Measurements from ENCODE around the gene SYT13. TPM values are rescaled to one million over a fixed set of nuclear protein-coding genes. Genes with fewer than 3 reads are reported as not detected.
"Not testable (repeated sequence)": the region's sequence is repeated elsewhere in the genome, so short reads cannot be mapped to it uniquely, and the experiment has no call there.

Gene SYT13
- total RNA-seq, 1 experiment from 2014 or later: 120 TPM

DNA sequence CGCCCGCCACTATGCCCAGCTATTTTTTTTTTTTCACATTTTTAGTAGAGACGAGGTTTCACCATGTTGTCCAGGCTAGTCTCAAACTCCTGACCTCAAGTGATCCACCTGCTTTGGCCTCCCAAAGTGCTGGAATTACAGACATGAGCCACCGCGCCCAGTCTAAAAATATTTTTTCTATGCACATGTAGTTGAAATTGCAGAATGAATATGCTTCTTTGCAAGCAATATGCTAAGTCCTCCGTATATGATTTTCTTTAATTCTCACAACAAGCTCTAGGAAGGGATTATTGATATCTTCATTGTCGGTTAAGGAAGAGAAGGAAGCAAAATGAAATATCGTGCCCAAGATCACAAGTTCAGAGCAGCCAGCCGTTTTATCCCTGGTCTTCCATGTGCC, 30.1 kb upstream of the SYT13 start:
- in situ Hi-C loops (cut with HindIII; ENCODE audit: low pct_unique_long_range_greater_than_20kb, low sequenced_read_pairs): no loop called here
- no peak for DNase-seq (ENCODE audit: low read depth)

DNA sequence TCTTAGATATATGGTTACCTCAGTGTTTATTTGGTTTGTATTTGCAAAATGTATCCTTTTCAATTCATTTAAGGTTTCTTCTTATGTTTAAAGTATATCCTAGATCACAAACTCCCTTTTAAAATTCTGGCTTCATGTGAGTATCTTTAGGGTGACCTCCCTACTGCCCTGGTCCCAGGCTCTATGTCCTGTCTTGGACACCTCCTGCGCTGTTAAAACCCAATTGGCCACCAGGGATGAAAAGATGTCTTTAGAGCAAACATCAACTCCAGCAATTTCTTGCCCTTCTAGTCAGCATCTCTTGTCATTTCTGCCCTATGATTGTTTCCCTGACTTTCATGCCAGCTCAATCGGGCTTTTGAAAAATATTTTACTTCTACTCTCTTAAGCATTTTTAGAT, 28.8 kb upstream of the SYT13 start:
- no peak for DNase-seq (ENCODE audit: low read depth)
- in situ Hi-C loops (cut with HindIII; ENCODE audit: low pct_unique_long_range_greater_than_20kb, low sequenced_read_pairs): no loop called here

DNA sequence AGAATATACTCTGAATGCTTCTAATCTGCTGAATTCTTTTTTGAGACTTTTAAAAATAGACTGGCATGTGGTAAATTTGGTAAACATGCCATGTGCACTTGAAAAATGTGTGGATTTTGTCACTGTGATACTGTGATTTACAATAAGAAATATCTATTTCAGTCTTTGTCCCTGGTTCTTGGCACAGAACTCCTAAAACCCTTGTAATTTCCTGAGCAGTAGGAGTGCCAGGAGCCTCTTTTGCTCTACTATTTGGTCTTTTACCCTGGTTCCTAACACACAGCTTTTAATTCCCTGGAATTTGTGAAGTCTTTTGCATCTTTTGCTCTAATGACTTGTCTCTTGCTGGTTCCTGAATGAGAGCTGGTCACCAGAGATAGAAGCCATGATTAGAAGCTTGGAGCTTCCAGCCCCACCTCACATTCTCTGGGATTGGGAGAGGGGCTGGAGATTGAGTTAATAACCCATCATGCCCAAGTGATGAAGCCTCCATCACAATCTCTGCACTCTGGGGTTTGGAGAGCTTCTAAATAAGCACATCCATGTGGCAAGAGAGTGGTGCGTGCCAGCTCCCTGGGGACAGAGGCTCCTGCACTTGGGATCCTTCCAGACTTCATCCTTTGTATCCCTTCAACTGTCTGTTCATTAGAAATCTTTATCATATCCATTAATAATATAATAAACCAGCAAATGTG, 27.2 kb upstream of the SYT13 start:
- DNase-seq (ENCODE audit: low read depth): no peak
- in situ Hi-C loops (cut with HindIII; ENCODE audit: low pct_unique_long_range_greater_than_20kb, low sequenced_read_pairs): no loop called here

DNA sequence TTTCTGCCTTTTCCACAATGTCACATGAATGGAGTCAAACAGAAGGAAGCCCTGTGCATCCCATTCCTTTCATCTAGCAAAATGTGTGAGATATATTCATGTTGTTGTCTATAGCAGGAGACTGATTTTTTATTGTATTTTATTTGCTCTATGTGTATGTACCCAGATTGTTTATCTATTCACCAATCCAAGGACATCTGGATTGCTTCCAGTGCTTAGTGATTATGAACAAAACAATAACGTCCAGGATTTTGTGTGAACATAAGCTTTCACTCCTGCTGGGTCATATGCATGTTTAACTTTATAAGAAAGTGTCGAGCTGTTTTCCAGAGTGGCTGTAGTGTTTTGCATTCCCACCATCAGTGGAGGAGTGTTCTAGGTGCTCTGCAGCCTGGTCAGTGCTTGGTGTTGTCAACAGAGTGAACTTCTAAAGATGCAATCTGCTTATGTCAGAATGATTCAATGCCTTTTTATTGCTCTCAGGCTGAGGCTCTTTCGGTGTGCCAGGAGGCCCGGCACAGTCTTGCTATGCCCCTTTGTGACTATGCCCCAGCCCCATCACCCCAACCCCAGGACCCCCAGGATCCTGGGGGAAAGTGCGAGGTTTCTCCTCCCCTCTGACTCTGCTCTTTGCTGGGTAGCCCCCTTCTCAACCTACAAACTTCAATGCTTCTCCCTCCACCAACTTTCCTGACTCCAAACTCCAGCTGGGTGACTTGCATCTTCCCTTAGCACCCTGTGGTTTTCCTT, 19.9 kb upstream of the SYT13 start:
- in situ Hi-C loops (cut with HindIII; ENCODE audit: low pct_unique_long_range_greater_than_20kb, low sequenced_read_pairs): no loop called here
- no peak for DNase-seq (ENCODE audit: low read depth)

DNA sequence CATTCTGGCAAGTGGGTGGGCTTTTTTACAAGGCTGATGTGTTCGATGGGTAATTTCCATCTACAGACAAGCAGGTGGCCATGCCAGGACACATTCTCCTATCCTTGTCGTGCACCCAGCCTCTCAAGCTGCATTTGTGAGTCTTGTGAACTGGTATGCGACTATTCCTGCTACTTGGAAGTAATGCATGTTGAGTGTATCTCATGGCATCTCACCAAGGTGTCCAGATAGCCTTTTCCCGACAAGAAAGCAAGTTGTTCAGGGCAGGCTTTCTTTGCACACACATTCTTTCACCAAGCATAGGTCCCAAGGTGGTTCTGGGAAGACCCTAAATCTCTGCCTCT, 18.8 kb upstream of the SYT13 start:
- in situ Hi-C loops (cut with HindIII; ENCODE audit: low pct_unique_long_range_greater_than_20kb, low sequenced_read_pairs): no loop called here

DNA sequence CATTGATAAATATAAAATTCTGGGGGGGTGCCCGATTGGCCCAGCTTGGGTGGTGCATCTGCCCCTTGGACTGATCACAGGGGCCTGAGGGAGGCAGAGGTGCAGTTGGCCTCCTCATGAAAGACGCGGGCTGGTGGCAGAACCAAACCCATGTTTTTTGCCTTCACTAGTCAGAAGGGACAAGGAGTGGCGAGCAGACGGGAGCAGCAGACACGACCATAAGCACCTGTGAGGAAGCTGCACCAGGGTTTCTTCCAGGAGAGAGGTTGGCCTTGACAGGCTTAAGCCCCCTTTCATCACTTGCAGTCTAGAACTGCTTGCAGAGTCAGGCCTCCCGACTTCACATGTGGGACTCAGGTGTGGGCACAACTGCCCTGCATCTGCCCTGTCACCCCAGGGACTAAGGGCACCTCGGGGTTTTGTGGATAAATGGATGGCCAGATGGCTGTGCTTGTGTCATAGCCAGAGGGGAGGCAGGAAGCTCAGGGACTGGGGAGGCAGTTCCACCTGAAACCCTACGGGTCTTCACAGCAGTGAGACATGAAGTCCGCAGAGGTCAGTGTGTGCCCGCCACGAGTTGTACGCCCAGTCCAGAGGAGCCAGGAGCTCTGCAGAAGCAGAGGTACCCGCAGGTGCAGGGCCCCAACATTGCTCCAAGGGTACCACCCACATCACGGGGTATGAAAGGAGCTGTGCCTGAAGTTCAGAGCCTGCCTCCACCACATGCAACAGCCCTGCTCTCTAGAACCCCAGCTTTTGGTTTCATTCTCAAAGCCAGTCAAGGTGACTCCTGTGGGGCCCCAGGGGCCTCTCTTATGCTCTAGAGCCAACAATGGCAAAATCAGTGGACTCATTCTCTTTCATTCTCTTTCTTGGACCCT, 18.2 kb upstream of the SYT13 start:
- in situ Hi-C loops (cut with HindIII; ENCODE audit: low pct_unique_long_range_greater_than_20kb, low sequenced_read_pairs): no loop called here
- no peak for DNase-seq (ENCODE audit: low read depth)

More for the DNA sequence above, 18.8 kb upstream of the SYT13 start:
- no peak for DNase-seq (ENCODE audit: low read depth)

DNA sequence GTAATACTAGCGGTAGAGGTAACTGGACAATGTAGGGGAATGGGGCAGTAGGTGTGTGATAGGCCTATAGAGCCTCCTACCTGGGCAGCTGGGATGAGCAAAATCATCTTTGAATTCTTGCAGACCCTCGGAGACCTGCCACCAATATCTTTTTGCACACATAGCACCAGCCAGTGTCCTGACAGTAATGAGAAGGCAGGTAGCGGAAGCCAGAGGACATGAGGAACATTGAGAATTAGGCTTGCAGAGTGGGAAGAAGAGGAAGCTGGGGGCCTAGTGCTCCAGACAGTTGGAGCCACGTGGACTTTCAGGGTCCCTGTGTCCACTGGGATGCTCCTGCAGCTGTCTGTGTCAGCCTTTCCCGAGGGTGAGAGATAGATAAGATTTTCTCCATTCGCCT, 17.2 kb upstream of the SYT13 start:
- in situ Hi-C loops (cut with HindIII; ENCODE audit: low pct_unique_long_range_greater_than_20kb, low sequenced_read_pairs): no loop called here
- no peak for DNase-seq (ENCODE audit: low read depth)

DNA sequence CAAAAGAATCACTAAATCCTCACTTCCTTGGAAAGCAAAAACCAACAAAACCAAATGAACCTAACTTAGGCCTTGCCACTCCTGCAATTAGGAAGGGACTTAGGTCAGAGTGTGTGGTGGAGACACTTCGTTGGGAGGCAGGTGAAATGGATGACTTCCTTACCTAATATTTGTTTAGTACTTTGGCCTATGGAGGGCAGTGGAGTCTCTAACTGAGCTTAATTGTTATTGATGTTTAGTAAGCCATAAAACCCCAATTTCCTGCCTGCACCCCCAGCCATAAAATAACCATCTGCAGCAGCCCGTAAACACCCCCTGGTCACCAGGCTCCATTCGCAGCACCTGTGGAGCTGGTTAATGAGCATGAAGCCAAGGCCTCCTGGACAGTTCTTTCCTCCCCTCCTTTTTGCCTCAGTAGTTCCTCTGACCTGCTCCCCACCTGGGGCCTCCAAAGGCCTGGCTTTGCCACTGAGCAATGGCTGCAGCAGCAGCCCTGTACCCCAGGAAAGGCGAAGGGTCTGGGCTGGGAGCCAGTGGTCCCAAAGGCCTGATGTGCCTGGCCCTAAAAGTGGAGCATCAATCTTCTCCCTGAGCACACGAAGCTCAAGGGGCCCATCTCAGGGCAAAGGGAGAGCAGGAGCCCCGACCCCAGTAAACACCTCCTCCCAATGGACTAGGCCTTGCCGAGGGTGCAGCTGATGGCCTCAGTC, 15.6 kb upstream of the SYT13 start:
- DNase-seq (ENCODE audit: low read depth): no peak
- in situ Hi-C loops (cut with HindIII; ENCODE audit: low pct_unique_long_range_greater_than_20kb, low sequenced_read_pairs): no loop called here

DNA sequence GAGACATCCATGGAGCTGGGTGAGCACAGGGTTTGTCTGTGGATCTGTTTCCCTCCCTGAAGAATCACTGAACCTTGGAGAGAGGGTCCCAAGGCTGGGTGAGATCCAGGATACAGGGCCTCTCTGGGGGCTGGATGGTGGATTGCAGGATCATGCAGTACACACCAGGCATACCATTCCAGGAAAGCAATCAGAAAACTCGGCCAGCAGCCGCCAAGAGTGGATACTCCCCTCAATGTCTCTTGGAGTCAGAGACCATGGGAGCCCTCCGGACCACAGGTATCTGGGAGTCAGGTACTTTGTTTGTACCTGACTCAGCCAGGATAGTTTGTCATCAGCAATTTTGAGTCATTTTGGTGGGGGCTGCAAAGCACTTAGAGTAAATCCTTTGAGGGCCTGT, 14.6 kb upstream of the SYT13 start:
- in situ Hi-C loops (cut with HindIII; ENCODE audit: low pct_unique_long_range_greater_than_20kb, low sequenced_read_pairs): no loop called here
- no peak for DNase-seq (ENCODE audit: low read depth)

DNA sequence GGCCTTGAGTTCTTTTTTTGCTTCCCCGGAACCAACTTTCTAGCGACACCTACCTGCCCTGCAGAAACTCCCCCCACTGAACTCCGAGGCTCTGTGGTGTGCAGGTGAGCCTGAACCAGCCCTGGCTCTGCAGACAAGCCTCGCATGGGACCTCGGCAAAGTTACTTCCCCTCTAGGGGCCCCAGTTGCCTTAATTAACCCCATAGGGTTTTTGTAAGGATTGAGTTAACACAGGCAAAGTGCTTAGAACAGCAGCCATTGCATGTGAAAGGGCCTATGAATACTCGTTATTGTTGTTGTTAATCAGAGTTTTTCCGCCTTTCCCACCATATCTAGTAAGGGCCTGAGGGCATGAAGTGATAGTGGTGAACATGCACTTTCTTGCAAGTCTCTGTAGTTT, 12.6 kb upstream of the SYT13 start:
- in situ Hi-C loops (cut with HindIII; ENCODE audit: low pct_unique_long_range_greater_than_20kb, low sequenced_read_pairs): no loop called here

DNA sequence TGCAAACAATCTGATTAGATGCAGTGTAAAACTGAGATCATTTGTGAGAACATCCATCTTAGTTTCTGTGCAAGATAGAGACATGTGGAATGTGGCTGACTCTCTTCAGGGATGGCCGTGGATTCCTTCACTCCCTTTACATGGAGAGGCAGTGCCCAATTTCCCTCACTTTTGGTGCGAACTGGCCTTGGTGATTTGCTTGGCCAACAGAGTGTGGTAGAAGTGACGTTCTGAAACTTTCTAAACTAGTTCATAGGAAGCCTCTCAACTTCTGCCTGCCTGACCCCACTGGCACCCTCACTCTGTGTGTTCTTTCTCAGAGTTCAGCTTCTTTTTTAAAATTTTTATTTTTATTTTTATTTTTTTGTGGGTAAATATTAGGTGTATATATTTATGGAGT, 9.9 kb upstream of the SYT13 start:
- no peak for DNase-seq (ENCODE audit: low read depth)
- in situ Hi-C loops (cut with HindIII; ENCODE audit: low pct_unique_long_range_greater_than_20kb, low sequenced_read_pairs): no loop called here

More for the DNA sequence above, 12.6 kb upstream of the SYT13 start:
- no peak for DNase-seq (ENCODE audit: low read depth)

DNA sequence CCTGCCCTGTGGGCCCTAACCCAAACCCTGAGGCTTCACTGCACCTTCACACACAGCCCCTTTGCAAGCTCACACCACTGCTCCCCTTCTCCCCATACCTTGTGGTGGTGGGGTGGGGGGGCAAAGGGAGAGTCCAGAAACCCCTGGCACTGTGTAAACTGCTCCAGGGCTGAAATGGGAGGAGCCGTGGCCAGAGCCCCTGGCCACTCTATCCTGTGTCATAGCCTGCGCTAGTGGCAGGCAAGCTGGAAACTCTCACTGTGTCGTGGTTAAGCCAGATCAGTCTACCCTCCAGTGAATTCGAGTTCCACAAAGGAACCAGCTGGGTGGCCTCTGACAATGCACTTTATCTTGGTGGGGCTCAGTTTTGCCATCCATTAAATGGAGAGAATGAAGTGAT, 8.4 kb upstream of the SYT13 start:
- in situ Hi-C loops (cut with HindIII; ENCODE audit: low pct_unique_long_range_greater_than_20kb, low sequenced_read_pairs): no loop called here
- DNase-seq (ENCODE audit: low read depth): no peak

DNA sequence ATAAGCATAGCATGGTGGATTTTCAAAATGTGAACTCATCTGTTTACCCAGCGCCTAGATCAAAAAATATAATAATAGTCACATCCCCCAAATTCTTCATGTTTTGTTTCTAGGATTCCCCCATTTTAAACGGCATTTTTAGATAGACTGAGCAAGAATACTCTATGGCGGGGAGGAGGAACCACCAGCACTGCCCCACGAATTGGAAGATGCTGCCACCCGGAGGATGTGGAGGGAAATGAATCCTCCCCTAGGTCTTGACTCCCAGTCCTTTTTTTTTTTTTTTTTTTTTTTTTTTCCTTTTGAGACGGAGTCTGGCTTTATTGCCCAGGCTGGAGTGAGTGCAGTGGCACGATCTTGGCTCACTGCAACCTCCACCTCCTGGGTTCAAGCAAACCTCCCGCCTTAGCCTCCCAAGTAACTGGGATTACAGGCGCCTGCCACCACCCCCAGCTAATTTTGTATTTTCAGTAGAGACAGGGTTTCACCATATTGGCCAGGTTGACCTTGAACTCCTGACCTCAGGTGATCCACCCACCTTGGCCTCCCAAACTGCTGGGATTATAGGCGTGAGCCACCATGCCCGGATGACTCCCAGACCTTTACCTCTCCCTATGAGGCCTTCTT, 7.5 kb upstream of the SYT13 start:
- in situ Hi-C loops (cut with HindIII; ENCODE audit: low pct_unique_long_range_greater_than_20kb, low sequenced_read_pairs): not testable (repeated sequence)
- peak; percentile 57 for DNase-seq (ENCODE audit: low read depth)

DNA sequence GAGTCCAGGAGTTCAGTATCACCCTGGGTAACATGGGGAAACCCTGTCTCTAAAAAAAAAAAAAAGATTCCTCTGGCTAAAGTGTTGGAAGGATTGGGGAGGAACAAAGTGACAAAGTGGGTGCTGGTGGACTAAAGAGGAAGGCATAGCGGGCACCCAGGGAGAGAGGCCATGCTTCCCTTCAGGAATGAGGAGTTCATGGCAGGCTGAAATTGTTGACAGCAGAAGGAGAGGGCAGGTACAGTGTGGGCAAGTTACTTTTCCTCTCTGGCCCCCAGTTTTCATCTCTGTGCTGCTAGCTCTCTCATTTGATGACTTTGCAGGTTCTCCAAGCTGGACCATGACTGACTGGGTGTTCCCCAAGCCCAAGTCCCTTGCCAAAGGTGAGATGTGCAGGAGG, 4.4 kb upstream of the SYT13 start:
- DNase-seq (ENCODE audit: low read depth): no peak
- in situ Hi-C loops (cut with HindIII; ENCODE audit: low pct_unique_long_range_greater_than_20kb, low sequenced_read_pairs): no loop called here

DNA sequence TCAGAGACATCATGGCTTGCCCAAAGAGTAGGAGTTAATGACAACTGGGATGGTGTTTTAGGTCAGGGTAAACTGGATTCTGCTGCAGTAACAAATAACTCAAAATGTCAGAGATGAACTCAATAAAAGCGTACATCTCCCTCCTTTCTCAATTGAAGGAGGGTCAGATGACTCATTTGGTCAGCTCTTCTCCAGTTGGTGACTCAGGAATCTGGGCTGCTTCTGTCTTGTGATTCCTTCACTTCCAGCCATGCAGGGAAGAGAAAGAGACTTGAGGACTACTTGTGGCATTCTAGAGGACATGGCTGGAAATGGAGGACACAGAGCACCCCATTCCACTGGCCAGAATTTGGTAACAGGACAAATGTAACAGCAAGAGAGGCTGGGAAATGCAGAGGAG, 3.2 kb upstream of the SYT13 start:
- in situ Hi-C loops (cut with HindIII; ENCODE audit: low pct_unique_long_range_greater_than_20kb, low sequenced_read_pairs): no loop called here
- peak; percentile 78 for DNase-seq (ENCODE audit: low read depth)

DNA sequence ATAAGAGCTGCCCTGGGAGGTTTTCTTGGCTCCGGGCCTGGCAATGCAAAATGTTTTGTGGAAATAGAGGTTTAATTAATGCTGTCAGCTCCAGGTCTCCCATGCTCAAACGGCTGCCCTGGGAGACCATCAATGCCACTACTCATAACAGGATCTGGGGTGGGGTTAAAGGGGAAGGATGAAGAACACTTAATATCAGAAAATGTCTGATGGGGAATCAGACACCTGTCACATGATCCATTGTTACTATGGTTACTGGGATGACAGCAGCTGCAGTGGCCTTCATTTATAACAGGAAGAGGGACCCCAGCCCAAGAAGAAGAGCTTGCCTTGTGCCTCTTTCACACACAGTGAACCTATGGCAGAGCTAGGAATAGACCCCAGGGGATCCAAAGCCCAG, 2.2 kb upstream of the SYT13 start:
- DNase-seq (ENCODE audit: low read depth): no peak
- in situ Hi-C loops (cut with HindIII; ENCODE audit: low pct_unique_long_range_greater_than_20kb, low sequenced_read_pairs): no loop called here

DNA sequence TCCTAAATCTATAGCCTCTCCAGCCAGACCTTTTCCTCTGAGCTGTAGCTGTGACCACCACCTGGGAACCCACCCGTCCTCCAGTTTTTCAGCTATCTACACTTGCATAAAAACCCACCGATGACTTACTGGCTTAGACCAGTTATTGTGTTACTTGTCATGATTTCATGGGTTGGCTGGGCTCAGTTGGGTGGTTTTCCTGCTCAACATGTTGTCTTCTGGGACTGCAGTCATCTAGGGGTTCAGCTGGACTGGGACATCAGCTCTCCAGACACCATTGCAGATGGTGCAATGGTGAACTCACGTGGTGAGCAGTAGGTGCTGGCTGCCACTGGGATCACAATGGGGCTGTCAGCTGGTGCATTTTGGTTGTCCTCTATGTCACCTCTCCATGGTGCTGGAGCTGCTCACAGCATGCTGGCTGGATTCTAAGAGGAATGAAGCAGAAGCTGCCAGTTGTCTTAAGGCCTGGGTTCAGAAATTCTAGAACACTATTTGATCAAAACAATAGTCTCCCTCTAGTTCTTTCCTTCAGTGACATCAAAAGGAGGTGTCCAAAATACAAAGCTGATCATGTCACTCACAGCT, 1.3 kb upstream of the SYT13 start:
- no peak for DNase-seq (ENCODE audit: low read depth)
- in situ Hi-C loops (cut with HindIII; ENCODE audit: low pct_unique_long_range_greater_than_20kb, low sequenced_read_pairs): no loop called here

DNA sequence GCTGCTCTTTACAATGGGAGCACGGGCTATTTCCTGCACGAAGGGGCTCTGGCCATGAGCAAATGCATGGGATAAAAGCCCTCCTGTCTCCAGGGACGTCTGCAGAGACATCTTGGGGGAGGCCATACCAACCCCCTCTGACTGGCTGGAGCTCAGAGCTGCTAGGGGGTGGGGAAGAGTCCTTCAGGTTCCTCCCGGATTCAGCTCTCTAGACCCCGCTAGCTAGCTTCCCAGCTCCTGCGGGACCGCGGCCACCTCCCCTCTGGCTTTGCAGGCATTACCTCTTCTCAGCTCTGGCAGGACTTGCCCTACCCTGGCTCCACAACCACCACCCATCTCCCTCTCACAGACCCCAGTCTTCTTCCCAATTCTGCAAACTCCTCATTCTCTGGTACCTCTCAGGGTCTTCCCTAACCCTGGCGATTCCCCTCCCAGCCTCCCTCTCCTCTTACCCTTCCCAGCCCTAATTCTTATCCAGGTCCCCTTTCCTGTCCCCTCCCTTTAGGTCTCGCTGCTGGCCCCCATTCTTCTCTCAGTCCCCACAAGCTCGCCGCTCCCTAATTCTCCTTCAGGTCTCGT, 802 bp downstream of the SYT13 start:
- DNase-seq (ENCODE audit: low read depth): no peak
- in situ Hi-C loops (cut with HindIII; ENCODE audit: low pct_unique_long_range_greater_than_20kb, low sequenced_read_pairs): no loop called here
